Measurements from ENCODE around the gene LCE1F.

DNA sequence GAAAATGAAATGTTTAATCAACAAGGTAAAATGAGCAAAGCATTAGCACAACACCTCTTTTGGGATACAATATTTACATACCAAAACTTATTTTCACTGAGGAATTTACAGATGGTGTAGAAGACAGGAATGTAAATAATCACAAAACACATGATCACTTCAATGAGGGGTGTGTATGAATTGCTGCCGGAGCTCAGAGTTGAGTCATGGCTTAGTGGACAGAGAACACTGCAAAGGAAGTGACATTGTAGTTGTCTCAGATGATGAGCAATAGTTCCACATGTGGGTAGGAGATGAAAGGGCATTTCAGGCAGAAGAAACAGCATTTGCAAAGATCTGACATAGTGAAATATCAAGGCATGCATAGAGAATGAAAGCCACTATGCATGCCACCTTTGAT lies 22.7 kb upstream of the LCE1F start:
- TF ChIP-seq, protein P1, sequence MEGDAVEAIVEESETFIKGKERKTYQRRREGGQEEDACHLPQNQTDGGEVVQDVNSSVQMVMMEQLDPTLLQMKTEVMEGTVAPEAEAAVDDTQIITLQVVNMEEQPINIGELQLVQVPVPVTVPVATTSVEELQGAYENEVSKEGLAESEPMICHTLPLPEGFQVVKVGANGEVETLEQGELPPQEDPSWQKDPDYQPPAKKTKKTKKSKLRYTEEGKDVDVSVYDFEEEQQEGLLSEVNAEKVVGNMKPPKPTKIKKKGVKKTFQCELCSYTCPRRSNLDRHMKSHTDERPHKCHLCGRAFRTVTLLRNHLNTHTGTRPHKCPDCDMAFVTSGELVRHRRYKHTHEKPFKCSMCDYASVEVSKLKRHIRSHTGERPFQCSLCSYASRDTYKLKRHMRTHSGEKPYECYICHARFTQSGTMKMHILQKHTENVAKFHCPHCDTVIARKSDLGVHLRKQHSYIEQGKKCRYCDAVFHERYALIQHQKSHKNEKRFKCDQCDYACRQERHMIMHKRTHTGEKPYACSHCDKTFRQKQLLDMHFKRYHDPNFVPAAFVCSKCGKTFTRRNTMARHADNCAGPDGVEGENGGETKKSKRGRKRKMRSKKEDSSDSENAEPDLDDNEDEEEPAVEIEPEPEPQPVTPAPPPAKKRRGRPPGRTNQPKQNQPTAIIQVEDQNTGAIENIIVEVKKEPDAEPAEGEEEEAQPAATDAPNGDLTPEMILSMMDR (IDR thresholded peaks at IDR 0.05) = no peak
- no peak for TF ChIP-seq POLR2A (IDR thresholded peaks at IDR 0.05)

All from testis (tissue), 2 donors.